ENCODE data around the gene CFAP77. TPM values are rescaled to one million over a fixed set of nuclear protein-coding genes. Genes with fewer than 3 reads are reported as not detected.

The CFAP77 gene
- total and polyA plus RNA-seq, 2 of the 4 experiments (the other 2 are of a cell fraction): not detected

GRCh38 chr9:132513416-132513815, 103.4 kb downstream of the CFAP77 start:
- no peaks in the 10 kb centered on the region for H3K79me1 ChIP-seq (ENCODE audit: low read depth in 1 of 2, low read length in 2 of 2)
- ATAC-seq (ENCODE audit: low read depth): no peak
- dilution Hi-C loops (cut with HindIII; ENCODE audit: low sequenced_read_pairs, unreplicated experiment): no loop called here
- H4K8ac ChIP-seq (ENCODE audit: low read depth in 2 of 2, low read length in 2 of 2): no peak overlapping the region
- intact Hi-C loops (cut with micrococcal nuclease): no loop called here
- H3K9me1 ChIP-seq (ENCODE audit: insufficient read depth, low read length): no peaks in the 10 kb centered on the region
- no peak overlapping the region for H3K18ac ChIP-seq (ENCODE audit: low read depth, low read length)
- H2BK5ac ChIP-seq (ENCODE audit: low read depth, low read length, poor library complexity, severe bottlenecking): no peak overlapping the region
- H2BK20ac ChIP-seq (ENCODE audit: low read depth, low read length): no peak overlapping the region
- no peak overlapping the region for H4K5ac ChIP-seq (ENCODE audit: low read depth, low read length)
- H3K4me1 ChIP-seq (ENCODE audit: control insufficient read depth, insufficient read depth, low read length): no peaks in the 10 kb centered on the region
- H3K4me2 ChIP-seq (ENCODE audit: low read depth, low read length): no peak overlapping the region
- H2BK15ac ChIP-seq (ENCODE audit: low read depth, low read length): no peak overlapping the region
- WGBS, 2 experiments (ENCODE audit: extremely low coverage in 2 of 2, insufficient read length in 1 of 2): 61% methylated on average over 4 of the region's 15 CpGs; no CpG with 5 or more reads in 1 of the 2 experiments
- no peak overlapping the region for H2BK120ac ChIP-seq (ENCODE audit: low read depth, low read length)
- no peak overlapping the region for H3K4ac ChIP-seq (ENCODE audit: low read depth, low read length)
- H3K14ac ChIP-seq (replicated peaks; ENCODE audit: low read depth, low read length): no peak overlapping the region
- no peak overlapping the region for H3K23ac ChIP-seq (ENCODE audit: low read depth, low read length)
- peaks cover 59% of the 10 kb centered on the region for H3K27me3 ChIP-seq (ENCODE audit: control insufficient read depth, insufficient read depth, low read length)
- H4K91ac ChIP-seq (ENCODE audit: insufficient read depth, low read depth, low read length): no peak overlapping the region
- DNase-seq: no peak
- TF ChIP-seq SMC3 (IDR thresholded peaks at IDR 0.05; ENCODE audit: low read depth, low read length): no peak
- no peak for TF ChIP-seq RFX5 (IDR thresholded peaks at IDR 0.05; ENCODE audit: low read depth, low read length)
- TF ChIP-seq BHLHE40 (IDR thresholded peaks at IDR 0.05; ENCODE audit: low read depth, low read length): no peak
- TF ChIP-seq CHD1 (IDR thresholded peaks at IDR 0.05; ENCODE audit: low read depth, low read length): no peak
- no peak for TF ChIP-seq MAFK (IDR thresholded peaks at IDR 0.05; ENCODE audit: low read depth, low read length)
- TF ChIP-seq NFE2L2 (IDR thresholded peaks at IDR 0.05; ENCODE audit: low read depth, low read length): no peak
- no peak for TF ChIP-seq USF2 (IDR thresholded peaks at IDR 0.05; ENCODE audit: low read depth, low read length)
- no peak for TF ChIP-seq CEBPB (IDR thresholded peaks at IDR 0.05; ENCODE audit: low read depth, low read length)
- TF ChIP-seq MAZ (IDR thresholded peaks at IDR 0.05; ENCODE audit: borderline replicate concordance, low read depth, low read length): no peak
- no peak for TF ChIP-seq CTCF (conservative IDR thresholded peaks at IDR 0.05; ENCODE audit: low read depth, low read length)
- no peak for TF ChIP-seq FOS (IDR thresholded peaks at IDR 0.05; ENCODE audit: low read depth, low read length)
- TF ChIP-seq RCOR1 (IDR thresholded peaks at IDR 0.05; ENCODE audit: insufficient replicate concordance, low read length): no peak
- TF ChIP-seq MXI1 (IDR thresholded peaks at IDR 0.05; ENCODE audit: borderline replicate concordance, low read depth, low read length): no peak
- no peak for TF ChIP-seq POLR2A (IDR thresholded peaks at IDR 0.05; ENCODE audit: low read depth, low read length)
- no peak for TF ChIP-seq ELK1 (IDR thresholded peaks at IDR 0.05; ENCODE audit: borderline replicate concordance, low read depth, low read length)
- no peak for TF ChIP-seq RAD21 (IDR thresholded peaks at IDR 0.05; ENCODE audit: low read length)
- H3K36me3 ChIP-seq (ENCODE audit: control insufficient read depth, insufficient read depth, low read length): no peaks in the 10 kb centered on the region
- no peak overlapping the region for H3K56ac ChIP-seq (ENCODE audit: extremely low read depth, insufficient read depth, low read length)
- H3K27ac ChIP-seq (ENCODE audit: insufficient read depth, low read length): no peak overlapping the region
- H3K4me3 ChIP-seq (ENCODE audit: insufficient read depth, low read depth, low read length): no peak overlapping the region
- H4K20me1 ChIP-seq (ENCODE audit: insufficient read depth, low read length): no peaks in the 10 kb centered on the region
- in situ Hi-C loops (cut with MboI; ENCODE audit: low sequenced_read_pairs): no loop called here
- peak overlapping the region; percentile 35 for H2AK9ac ChIP-seq (replicated peaks; ENCODE audit: low read depth, low read length, poor library complexity)
- CTCF ChIA-PET: no interaction called here
- no peaks in the 10 kb centered on the region for H3K9me3 ChIP-seq (ENCODE audit: control insufficient read depth, insufficient read depth, low read length)
- no peak overlapping the region for H2AFZ ChIP-seq (replicated peaks; ENCODE audit: low read length, poor library complexity)
- no TSS peak for BruUV-seq (replicated peaks)
- no peak overlapping the region for H3K9ac ChIP-seq (ENCODE audit: low read depth, low read length)
- H2AK5ac ChIP-seq (ENCODE audit: low read depth, low read length): no peak overlapping the region
- POLR2A ChIA-PET (ENCODE audit: unreplicated experiment): no interaction called here
